ENCODE results near the gene FOCAD.

DNA sequence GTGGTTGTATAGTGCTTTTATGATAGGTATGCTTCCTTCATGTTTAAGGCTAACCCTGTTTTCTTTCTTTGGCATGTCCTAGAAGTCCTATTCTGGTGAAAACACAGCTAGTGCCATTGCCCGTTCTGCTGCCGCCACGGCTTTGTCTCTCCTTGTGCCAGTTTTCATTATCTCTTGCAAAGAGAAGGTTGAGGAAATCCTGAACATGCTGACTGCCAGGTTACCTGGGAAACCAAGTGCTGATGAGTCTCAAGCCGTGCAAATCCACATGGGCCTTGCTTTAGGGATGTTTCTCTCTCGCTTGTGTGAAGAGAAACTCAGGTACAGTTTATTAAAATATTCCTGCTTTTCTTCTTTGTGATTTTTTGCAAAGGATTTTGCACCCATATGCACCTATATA lies 245.2 kb downstream of the FOCAD start:
- TF ChIP-seq EZH2phosphoT487 (IDR thresholded peaks at IDR 0.05; ENCODE audit: borderline replicate concordance, low read length): no peak
- TF ChIP-seq, protein P1, sequence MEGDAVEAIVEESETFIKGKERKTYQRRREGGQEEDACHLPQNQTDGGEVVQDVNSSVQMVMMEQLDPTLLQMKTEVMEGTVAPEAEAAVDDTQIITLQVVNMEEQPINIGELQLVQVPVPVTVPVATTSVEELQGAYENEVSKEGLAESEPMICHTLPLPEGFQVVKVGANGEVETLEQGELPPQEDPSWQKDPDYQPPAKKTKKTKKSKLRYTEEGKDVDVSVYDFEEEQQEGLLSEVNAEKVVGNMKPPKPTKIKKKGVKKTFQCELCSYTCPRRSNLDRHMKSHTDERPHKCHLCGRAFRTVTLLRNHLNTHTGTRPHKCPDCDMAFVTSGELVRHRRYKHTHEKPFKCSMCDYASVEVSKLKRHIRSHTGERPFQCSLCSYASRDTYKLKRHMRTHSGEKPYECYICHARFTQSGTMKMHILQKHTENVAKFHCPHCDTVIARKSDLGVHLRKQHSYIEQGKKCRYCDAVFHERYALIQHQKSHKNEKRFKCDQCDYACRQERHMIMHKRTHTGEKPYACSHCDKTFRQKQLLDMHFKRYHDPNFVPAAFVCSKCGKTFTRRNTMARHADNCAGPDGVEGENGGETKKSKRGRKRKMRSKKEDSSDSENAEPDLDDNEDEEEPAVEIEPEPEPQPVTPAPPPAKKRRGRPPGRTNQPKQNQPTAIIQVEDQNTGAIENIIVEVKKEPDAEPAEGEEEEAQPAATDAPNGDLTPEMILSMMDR (IDR thresholded peaks at IDR 0.05; ENCODE audit: low read depth, low read length, poor library complexity, severe bottlenecking): no peak

All from DOHH2 (cell line).